WERI-Rb-1 (cell line): ENCODE measurements around the gene PABPC1L.

Source experiments
- DNase-seq: peaks from one replicate; pipeline ENCODE4 v3.0.0-alpha.2; 2020
- H3K27ac ChIP-seq: fragments of 250-450 bp; sonication (Bioruptor Pico); 2 replicates; pipeline ENCODE4 v1.5.1; 2020; ENCODE audit warnings: mild to moderate bottlenecking, moderate library complexity
- H3K27me3 ChIP-seq: fragments of 250-450 bp; sonication (Bioruptor Pico); 2 replicates; pipeline ENCODE4 v1.5.1; 2021; ENCODE audit warnings: mild to moderate bottlenecking, low read depth, moderate library complexity; ENCODE audit not compliant: insufficient read depth, severe bottlenecking
- H3K36me3 ChIP-seq: fragments of 250-450 bp; sonication (Bioruptor Pico); 2 replicates; pipeline ENCODE4 v1.5.1; 2020; ENCODE audit warnings: mild to moderate bottlenecking, moderate library complexity
- H3K4me3 ChIP-seq: 2 replicates; pipeline ENCODE4 v1.5.1; 2011; ENCODE audit warnings: low read depth, mild to moderate bottlenecking, control low read depth, low read length
- H3K9me3 ChIP-seq: fragments of 250-450 bp; sonication (Bioruptor Pico); 2 replicates; pipeline ENCODE4 v1.5.1; 2021; ENCODE audit warnings: mild to moderate bottlenecking, moderate library complexity; ENCODE audit not compliant: severe bottlenecking
- TF ChIP-seq, protein P1 (sequence below): IDR thresholded peaks from 2 replicates; pipeline ENCODE4 v1.5.1; 2011; ENCODE audit warnings: low read depth, mild to moderate bottlenecking, control low read depth, inconsistent platforms, low read length

PABPC1L gene

DNA sequence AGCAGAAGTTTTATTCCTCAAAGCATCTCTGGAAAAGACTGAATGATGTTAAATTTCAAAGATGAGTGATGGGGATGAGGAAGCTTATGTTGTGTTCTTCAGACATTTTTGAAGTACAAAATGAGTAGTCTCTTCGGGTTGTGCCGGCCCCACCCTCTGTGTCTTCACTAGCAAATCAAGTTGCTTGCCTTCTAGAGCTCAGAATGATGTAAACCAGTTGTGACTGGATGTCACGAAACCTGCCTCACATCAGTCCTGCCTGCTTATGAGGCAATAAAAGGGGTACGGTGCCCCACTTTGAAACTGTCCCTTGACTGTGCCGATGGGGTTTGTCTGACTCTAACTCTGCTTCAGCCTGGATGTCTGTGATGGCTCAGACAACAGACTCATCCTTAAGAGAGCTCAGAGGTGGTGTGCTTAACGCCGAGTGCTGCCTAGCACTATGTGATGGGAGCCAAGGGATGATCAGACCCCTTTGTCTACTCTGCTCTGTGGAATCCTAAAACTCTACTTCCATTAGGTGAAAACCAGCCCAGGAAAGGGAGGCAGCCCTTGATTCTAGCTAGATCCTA lies 31.3 kb downstream of the PABPC1L start:
- no peak overlapping the region for H3K27ac ChIP-seq
- H3K27me3 ChIP-seq: no peaks in the 10 kb centered on the region
- H3K36me3 ChIP-seq: peaks cover 68% of the 10 kb centered on the region
- H3K4me3 ChIP-seq: no peak overlapping the region
- H3K9me3 ChIP-seq: no peaks in the 10 kb centered on the region
- TF ChIP-seq, protein P1, sequence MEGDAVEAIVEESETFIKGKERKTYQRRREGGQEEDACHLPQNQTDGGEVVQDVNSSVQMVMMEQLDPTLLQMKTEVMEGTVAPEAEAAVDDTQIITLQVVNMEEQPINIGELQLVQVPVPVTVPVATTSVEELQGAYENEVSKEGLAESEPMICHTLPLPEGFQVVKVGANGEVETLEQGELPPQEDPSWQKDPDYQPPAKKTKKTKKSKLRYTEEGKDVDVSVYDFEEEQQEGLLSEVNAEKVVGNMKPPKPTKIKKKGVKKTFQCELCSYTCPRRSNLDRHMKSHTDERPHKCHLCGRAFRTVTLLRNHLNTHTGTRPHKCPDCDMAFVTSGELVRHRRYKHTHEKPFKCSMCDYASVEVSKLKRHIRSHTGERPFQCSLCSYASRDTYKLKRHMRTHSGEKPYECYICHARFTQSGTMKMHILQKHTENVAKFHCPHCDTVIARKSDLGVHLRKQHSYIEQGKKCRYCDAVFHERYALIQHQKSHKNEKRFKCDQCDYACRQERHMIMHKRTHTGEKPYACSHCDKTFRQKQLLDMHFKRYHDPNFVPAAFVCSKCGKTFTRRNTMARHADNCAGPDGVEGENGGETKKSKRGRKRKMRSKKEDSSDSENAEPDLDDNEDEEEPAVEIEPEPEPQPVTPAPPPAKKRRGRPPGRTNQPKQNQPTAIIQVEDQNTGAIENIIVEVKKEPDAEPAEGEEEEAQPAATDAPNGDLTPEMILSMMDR: no peak
- no peak for DNase-seq

DNA sequence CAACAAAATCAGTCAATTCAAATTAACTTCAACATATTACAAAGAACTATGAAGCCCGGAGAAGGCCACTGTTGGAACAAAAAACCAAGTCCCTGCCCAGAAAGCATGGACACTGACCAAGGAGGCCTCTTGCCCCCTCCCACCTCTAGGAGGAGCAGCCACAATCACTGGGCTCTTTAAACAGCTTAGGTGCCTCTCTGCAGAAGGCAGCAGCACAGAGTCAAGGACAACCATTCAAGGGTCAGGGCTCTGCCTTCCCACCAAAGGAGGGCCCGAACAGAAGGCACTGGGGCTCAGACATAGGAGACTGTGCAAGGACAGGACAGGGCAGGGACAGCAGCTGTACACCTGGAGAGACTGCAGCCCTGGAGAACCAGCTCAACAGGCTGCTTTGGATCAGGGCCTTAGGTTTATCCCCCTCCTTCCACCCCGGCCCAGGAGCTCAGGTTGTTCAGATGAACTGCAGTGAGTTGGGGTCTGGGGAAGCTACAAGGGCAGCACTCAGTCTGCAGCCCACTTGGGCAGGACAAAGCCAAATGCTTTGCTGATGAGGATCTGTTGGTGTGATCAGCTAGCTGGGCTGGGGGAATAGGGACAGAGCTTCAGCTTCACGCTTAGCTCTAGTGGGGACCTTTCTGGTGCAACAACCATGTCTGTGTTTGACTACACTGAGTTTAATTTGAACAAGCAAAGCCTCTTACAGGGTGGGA lies 32.6 kb downstream of the PABPC1L start:
- Histone ChIP-seq H3K27me3 (no peaks in the 10 kb centered on the region), H3K4me3 (no peak overlapping the region), H3K36me3 (peaks cover 67% of the 10 kb centered on the region), H3K9me3 (no peaks in the 10 kb centered on the region), H3K27ac (peak overlapping the region; percentile 24; the same call in 1 of the 2 replicates)
- TF ChIP-seq, protein P1: peak; percentile 51
- peak; percentile 33 for DNase-seq

DNA sequence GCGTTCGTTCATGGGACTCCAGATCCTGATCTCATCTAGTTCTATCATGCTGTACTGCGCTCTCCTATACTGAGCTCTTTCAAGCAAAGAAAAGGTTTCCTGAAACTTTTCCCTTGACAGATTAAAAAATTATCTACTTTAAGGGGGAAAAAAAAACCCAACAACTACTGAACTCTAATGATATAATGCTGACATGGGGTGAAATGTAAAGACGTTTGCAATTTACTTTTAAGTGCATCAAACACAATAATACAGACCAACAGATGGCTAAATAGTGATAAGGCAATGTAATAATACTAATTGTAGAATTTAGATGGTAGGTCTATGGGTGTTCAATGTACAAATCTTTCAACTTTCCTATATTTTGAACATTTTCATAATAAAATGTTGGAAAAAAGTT lies 34.0 kb downstream of the PABPC1L start:
- DNase-seq: no peak
- no peaks in the 10 kb centered on the region for H3K9me3 ChIP-seq
- H3K4me3 ChIP-seq: no peak overlapping the region
- TF ChIP-seq, protein P1: no peak
- H3K27me3 ChIP-seq: no peaks in the 10 kb centered on the region
- H3K36me3 ChIP-seq: peaks cover 71% of the 10 kb centered on the region
- no peak overlapping the region for H3K27ac ChIP-seq

DNA sequence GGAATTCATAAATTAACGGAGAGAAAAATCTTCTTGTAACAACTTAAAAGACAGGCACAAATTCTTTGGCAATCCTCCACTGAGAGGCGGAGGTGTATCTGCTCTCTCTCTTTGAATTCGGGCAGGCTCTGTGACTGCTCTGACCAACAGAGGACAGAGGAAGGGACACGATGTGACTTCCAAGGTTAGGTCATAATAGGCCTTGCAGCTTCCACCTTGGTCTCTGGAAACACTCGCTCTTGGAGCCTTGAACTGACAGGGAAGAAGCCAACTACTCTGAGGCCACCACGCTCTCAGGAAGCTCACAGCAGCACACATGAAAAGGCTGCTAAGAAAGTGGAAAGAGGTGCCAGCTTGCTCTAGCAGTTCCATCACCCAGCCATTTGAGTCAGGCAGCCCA lies 35.4 kb downstream of the PABPC1L start:
- DNase-seq: no peak
- H3K27me3 ChIP-seq: no peaks in the 10 kb centered on the region
- H3K4me3 ChIP-seq: no peak overlapping the region
- no peak overlapping the region for H3K27ac ChIP-seq
- H3K36me3 ChIP-seq: peaks cover 78% of the 10 kb centered on the region
- H3K9me3 ChIP-seq: no peaks in the 10 kb centered on the region
- TF ChIP-seq, protein P1: no peak

DNA sequence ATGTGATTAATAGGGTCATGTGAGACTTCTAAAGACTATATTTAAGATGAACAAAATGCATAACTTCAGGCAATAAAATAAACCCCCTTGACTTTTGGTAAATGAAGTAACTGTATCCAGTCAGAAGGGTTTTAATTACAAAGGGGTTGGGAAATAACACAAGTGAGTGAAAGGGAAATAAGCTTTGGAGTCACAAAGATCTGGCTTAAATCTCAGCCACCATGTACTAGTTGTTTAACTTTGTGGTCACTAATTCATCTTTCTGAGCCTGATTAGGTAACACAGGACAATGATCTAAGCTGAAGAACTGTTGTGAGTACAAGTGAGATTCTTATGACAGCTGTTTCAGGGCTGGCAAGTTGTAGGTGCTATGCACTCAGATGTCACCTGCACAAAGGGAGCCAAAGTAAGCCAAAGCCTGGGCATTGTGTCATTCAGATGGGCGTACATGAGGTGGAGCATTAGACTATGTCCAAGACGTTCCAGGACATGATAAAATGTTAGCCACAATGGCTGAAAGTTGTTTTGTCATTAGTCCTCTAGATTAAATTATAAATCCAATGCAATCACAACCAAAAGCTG lies 36.5 kb downstream of the PABPC1L start:
- Histone ChIP-seq H3K27me3 (no peaks in the 10 kb centered on the region), H3K27ac (no peak overlapping the region), H3K9me3 (no peaks in the 10 kb centered on the region), H3K36me3 (peaks cover 81% of the 10 kb centered on the region), H3K4me3 (no peak overlapping the region)
- no peak for DNase-seq
- TF ChIP-seq, protein P1: no peak
